GM12878 (cell line): ENCODE results near the gene DGLUCY. TPM values are rescaled to one million over a fixed set of nuclear protein-coding genes. Genes with fewer than 3 reads are reported as not detected.
A peak's percentile ranks its signal among the peaks of the same experiment; 100 is the strongest.

ENCODE experiments used
- CHD2 ChIP-seq: IDR thresholded peaks from 2 replicates; pipeline ENCODE4 v1.6.1; 2011; ENCODE audit warnings: low read depth, low read length, improper control_type of control experiment, borderline replicate concordance
- CREM ChIP-seq: IDR thresholded peaks from 2 replicates; pipeline ENCODE4 v1.6.1; 2014; ENCODE audit warnings: antibody characterized with exemption, low read depth
- ELK1 ChIP-seq: IDR thresholded peaks from 2 replicates; pipeline ENCODE4 v1.6.1; 2012; ENCODE audit warnings: low read depth, low read length, improper control_type of control experiment
- IKZF1 ChIP-seq: fragments of 450-650 bp; conservative IDR thresholded peaks from 2 replicates; pipeline ENCODE4 v1.6.1; 2017; ENCODE audit warnings: antibody characterized with exemption, mild to moderate bottlenecking
- LARP7 ChIP-seq: fragments of 450-650 bp; IDR thresholded peaks from 2 replicates; pipeline ENCODE4 v1.6.1; 2017; ENCODE audit warnings: mild to moderate bottlenecking
- NR2F1 ChIP-seq: fragments of 450-650 bp; conservative IDR thresholded peaks from 2 replicates; pipeline ENCODE4 v1.6.1; 2017; ENCODE audit warnings: mild to moderate bottlenecking
- TBL1XR1 ChIP-seq: IDR thresholded peaks from 2 replicates; pipeline ENCODE4 v1.6.1; 2012; ENCODE audit warnings: low read depth, low read length, improper control_type of control experiment
- ZBTB33 ChIP-seq: fragments of 450-650 bp; IDR thresholded peaks from 2 replicates; pipeline ENCODE4 v1.6.1; 2017; ENCODE audit warnings: mild to moderate bottlenecking
- polyA plus RNA-seq, 11 experiments: library from polyadenylated mRNA; depleted of rRNA in 4 of 11; unstranded in 6 of 11; stranded (reverse) in 5 of 11; fragments of >200 nt; fragmentation: Nextera tagmentation in 4 of 11; fragmentation: Illumina TruSeq in 1 of 11; extraction: Ambion mirVana in 4 of 11; extraction: Trizol in 1 of 11; gene quantifications; 1 replicate in 1 of 11; 2 replicates in 10 of 11; pipeline versions ENCODE4 v1.2.1 to v1.2.3, GENCODE V29; 2011 to 2016; ENCODE audit warnings: inconsistent platforms in 2 of 11, missing spikeins in 2 of 11, low read depth in 1 of 11
- total RNA-seq, 4 experiments: library from RNA; depleted of rRNA in 3 of 4; stranded (reverse); fragments of >200 nt in 3 of 4; fragmentation: Illumina TruSeq in 1 of 4; extraction: Trizol in 1 of 4; gene quantifications; 2 replicates each; pipeline versions ENCODE4 v1.2.1 to v1.2.3, GENCODE V29; 2013 to 2021
- TF ChIP-seq, protein P1 (sequence below): fragments of 450-650 bp; IDR thresholded peaks from 2 replicates; pipeline ENCODE4 v1.6.1; 2016; ENCODE audit warnings: mild to moderate bottlenecking, moderate library complexity, borderline replicate concordance

The DGLUCY gene
- total and polyA plus RNA-seq, 10 of the 15 experiments (the other 5 are each of a cell fraction or from before 2014, with no cell fraction given) = 15.0 to 70.3 (median 55.1) TPM

- TF ChIP-seq, protein P1, sequence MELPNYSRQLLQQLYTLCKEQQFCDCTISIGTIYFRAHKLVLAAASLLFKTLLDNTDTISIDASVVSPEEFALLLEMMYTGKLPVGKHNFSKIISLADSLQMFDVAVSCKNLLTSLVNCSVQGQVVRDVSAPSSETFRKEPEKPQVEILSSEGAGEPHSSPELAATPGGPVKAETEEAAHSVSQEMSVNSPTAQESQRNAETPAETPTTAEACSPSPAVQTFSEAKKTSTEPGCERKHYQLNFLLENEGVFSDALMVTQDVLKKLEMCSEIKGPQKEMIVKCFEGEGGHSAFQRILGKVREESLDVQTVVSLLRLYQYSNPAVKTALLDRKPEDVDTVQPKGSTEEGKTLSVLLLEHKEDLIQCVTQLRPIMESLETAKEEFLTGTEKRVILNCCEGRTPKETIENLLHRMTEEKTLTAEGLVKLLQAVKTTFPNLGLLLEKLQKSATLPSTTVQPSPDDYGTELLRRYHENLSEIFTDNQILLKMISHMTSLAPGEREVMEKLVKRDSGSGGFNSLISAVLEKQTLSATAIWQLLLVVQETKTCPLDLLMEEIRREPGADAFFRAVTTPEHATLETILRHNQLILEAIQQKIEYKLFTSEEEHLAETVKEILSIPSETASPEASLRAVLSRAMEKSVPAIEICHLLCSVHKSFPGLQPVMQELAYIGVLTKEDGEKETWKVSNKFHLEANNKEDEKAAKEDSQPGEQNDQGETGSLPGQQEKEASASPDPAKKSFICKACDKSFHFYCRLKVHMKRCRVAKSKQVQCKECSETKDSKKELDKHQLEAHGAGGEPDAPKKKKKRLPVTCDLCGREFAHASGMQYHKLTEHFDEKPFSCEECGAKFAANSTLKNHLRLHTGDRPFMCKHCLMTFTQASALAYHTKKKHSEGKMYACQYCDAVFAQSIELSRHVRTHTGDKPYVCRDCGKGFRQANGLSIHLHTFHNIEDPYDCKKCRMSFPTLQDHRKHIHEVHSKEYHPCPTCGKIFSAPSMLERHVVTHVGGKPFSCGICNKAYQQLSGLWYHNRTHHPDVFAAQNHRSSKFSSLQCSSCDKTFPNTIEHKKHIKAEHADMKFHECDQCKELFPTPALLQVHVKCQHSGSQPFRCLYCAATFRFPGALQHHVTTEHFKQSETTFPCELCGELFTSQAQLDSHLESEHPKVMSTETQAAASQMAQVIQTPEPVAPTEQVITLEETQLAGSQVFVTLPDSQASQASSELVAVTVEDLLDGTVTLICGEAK = peak; percentile 30; the same call in 1 of the 2 replicates
- TF ChIP-seq TBL1XR1 = peak; percentile 72; the same call in 1 of the 2 replicates
- no peak for TF ChIP-seq ZBTB33
- TF ChIP-seq LARP7 = peak; percentile 76; the same call in 1 of the 2 replicates
- peak; percentile 76; the same call in 1 of the 2 replicates for TF ChIP-seq CHD2
- TF ChIP-seq CREM = peak; percentile 39; the same call in 1 of the 2 replicates
- TF ChIP-seq ELK1 = 0 out of 2 replicates have a peak, but pooled peaks have one; percentile 8
- TF ChIP-seq IKZF1 = peak; percentile 96
- peak; percentile 84 for TF ChIP-seq NR2F1
Measured at GRCh38 chr14:91249841-91250616, 136.2 kb downstream of the DGLUCY start (continued).
